DND-41 (cell line): ENCODE data around the gene FBRS.
"Not testable (repeated sequence)": the region's sequence is repeated elsewhere in the genome, so short reads cannot be mapped to it uniquely, and the experiment has no call there.

Experiments
- ATAC-seq: fragments of 200-7000 bp; cut with Tn5 transposase; 3 replicates; pipeline ENCODE4 v1.9.1; 2021; ENCODE audit warnings: low read depth; ENCODE audit not compliant: insufficient read depth
- DNase-seq: peaks from one replicate; pipeline ENCODE4 v3.0.0-alpha.2; 2020
- H2AFZ ChIP-seq: 2 replicates; pipeline ENCODE4 v1.6.0; 2012; ENCODE audit warnings: low read depth, low read length
- H3K27ac ChIP-seq: 2 replicates; pipeline ENCODE4 v1.5.1; 2012; ENCODE audit warnings: low read length, inconsistent platforms
- H3K27me3 ChIP-seq: fragments of 200-600 bp; sonication (generic); 2 replicates; pipeline ENCODE4 v1.6.0; 2012; ENCODE audit warnings: low read length, mild to moderate bottlenecking, inconsistent platforms; ENCODE audit not compliant: insufficient read depth, poor library complexity
- H3K36me3 ChIP-seq: 2 replicates; pipeline ENCODE4 v1.5.1; 2012; ENCODE audit warnings: low read length, inconsistent platforms; ENCODE audit not compliant: insufficient read depth
- H3K4me1 ChIP-seq: 2 replicates; pipeline ENCODE4 v1.5.1; 2012; ENCODE audit warnings: mild to moderate bottlenecking, low read length; ENCODE audit not compliant: insufficient read depth
- H3K4me2 ChIP-seq: 2 replicates; pipeline ENCODE4 v1.6.0; 2012; ENCODE audit warnings: mild to moderate bottlenecking, moderate library complexity, low read length, inconsistent platforms; ENCODE audit not compliant: insufficient read depth
- H3K4me3 ChIP-seq, 2 experiments: fragments of 200-600 bp in 1 of 2; shearing (Covaris generic) in 1 of 2; 2 replicates each; pipeline ENCODE4 v1.5.1; 2012 to 2016; ENCODE audit warnings: inconsistent platforms in 2 of 2, low read length in 2 of 2, mild to moderate bottlenecking in 2 of 2, low read depth in 1 of 2, moderate library complexity in 1 of 2
- H3K79me2 ChIP-seq: 2 replicates; pipeline ENCODE4 v1.6.0; 2012; ENCODE audit warnings: low read length, inconsistent platforms; ENCODE audit not compliant: insufficient read depth
- H3K9ac ChIP-seq: 2 replicates; pipeline ENCODE4 v1.6.0; 2012; ENCODE audit warnings: low read depth, mild to moderate bottlenecking, inconsistent platforms, low read length, moderate library complexity
- H3K9me3 ChIP-seq: 2 replicates; pipeline ENCODE4 v1.5.1; 2012; ENCODE audit warnings: low read length, moderate library complexity, mild to moderate bottlenecking, inconsistent platforms; ENCODE audit not compliant: insufficient read depth, severe bottlenecking
- H4K20me1 ChIP-seq: 2 replicates; pipeline ENCODE4 v1.6.0; 2012; ENCODE audit warnings: low read length; ENCODE audit not compliant: insufficient read depth
- EZH2 ChIP-seq: IDR thresholded peaks from 3 replicates; pipeline ENCODE4 v1.6.1; 2012; ENCODE audit warnings: borderline replicate concordance, low read depth, mild to moderate bottlenecking, moderate library complexity, low read length, inconsistent platforms; ENCODE audit not compliant: severe bottlenecking
- TF ChIP-seq, protein P1 (sequence below): IDR thresholded peaks from 2 replicates; pipeline ENCODE4 v1.5.1; 2012; ENCODE audit warnings: borderline replicate concordance, low read length, moderate library complexity, mild to moderate bottlenecking; ENCODE audit not compliant: poor library complexity, severe bottlenecking; ENCODE audit errors: extremely low read depth

FBRS gene

DNA sequence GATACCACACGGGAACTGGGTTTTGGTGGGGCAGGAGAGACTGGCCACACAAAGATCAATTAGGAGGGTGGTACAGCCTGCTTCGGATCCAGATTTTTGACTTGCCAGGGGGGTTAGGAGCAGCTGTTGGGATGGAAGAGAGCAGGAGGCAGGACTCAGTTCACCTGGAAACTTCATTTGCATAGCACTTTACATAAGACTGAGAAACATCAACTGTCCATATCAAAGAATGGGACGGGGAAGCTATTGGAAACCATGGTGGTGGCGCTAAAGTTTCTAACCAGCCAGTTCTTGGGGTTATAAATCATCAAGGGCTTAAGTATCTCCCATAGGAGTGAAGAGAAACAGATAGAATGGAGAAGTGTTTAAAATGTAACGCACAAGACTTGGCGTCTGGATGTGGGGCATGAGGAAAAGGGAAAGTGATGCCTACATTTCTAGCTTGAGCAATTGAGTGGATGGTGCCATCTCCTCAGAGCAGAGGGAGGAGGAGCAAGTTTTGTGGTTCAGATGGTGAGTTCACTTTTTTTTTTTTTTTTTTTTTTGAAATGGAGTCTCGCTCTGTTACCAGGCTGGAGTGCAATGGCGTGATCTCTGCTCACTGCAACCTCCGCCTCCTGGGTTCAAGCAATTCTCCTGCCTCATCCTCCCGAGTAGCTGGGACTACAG, 34.3 kb downstream of the FBRS start:
- Histone ChIP-seq H3K36me3 (no peaks in the 10 kb centered on the region), H3K27me3 (no peaks in the 10 kb centered on the region), H3K4me2 (no peak overlapping the region), H2AFZ (no peak overlapping the region), H3K9ac (no peak overlapping the region), H3K4me1 (peaks cover 12% of the 10 kb centered on the region), H3K79me2 (0 out of 2 replicates have a peak, but pooled peaks cover 5% of the 10 kb centered on the region), H3K27ac (no peak overlapping the region), H4K20me1 (no peaks in the 10 kb centered on the region), H3K9me3 (no peaks in the 10 kb centered on the region), H3K4me3 (no peak overlapping the region)
- ATAC-seq (no peak), DNase-seq (no peak)
- TF ChIP-seq, protein P1, sequence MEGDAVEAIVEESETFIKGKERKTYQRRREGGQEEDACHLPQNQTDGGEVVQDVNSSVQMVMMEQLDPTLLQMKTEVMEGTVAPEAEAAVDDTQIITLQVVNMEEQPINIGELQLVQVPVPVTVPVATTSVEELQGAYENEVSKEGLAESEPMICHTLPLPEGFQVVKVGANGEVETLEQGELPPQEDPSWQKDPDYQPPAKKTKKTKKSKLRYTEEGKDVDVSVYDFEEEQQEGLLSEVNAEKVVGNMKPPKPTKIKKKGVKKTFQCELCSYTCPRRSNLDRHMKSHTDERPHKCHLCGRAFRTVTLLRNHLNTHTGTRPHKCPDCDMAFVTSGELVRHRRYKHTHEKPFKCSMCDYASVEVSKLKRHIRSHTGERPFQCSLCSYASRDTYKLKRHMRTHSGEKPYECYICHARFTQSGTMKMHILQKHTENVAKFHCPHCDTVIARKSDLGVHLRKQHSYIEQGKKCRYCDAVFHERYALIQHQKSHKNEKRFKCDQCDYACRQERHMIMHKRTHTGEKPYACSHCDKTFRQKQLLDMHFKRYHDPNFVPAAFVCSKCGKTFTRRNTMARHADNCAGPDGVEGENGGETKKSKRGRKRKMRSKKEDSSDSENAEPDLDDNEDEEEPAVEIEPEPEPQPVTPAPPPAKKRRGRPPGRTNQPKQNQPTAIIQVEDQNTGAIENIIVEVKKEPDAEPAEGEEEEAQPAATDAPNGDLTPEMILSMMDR = no peak
- TF ChIP-seq EZH2 = no peak

DNA sequence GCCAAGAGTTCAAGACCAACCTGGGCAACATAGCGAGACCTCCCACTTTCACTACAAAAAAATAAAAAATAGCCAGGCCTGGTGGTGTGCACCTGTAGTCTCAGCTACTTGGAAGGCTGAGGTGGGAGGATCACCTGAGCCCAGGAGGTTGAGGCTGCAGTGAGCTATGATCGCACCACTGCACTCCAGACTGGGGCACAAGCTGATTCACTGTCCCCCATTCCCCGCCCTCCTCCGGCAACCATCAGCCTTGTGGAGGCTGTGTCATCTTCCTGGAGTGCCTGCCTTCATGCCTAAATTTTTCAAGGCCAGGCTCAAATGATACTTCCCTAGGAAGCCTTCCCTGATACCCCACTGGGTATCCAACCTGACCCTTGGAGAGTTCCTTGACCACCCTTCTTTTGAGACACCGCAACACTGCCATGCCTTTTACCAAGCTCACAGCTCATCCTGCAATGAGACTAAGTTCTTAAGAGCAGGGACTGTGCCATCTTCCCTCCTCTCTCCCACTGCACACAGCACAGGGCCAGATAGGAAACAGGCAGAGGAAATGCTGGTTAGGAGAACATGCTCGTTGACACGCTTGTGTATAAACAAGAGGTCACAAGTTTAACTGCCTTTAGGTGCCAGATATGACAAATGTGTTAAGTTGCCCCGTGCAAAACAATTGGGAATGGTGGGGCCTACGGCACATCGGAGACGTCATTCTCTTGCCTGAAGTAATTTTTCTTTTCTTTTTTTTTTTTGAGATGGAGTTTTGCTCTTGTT, 36.9 kb downstream of the FBRS start:
- TF ChIP-seq, protein P1 = no peak
- TF ChIP-seq EZH2 = no peak
- H3K27ac ChIP-seq = no peak overlapping the region
- no peak overlapping the region for H3K4me2 ChIP-seq
- H2AFZ ChIP-seq = no peak overlapping the region
- DNase-seq (no peak), ATAC-seq (no peak)
- H3K27me3 ChIP-seq = no peaks in the 10 kb centered on the region
- peaks cover 11% of the 10 kb centered on the region; the same call in 1 of the 2 replicates for H4K20me1 ChIP-seq
- no peak overlapping the region for H3K9ac ChIP-seq
- peaks cover 24% of the 10 kb centered on the region for H3K4me1 ChIP-seq
- H3K36me3 ChIP-seq = peaks cover 11% of the 10 kb centered on the region
- H3K9me3 ChIP-seq = no peaks in the 10 kb centered on the region
- peaks cover 21% of the 10 kb centered on the region for H3K79me2 ChIP-seq
- no peak overlapping the region for H3K4me3 ChIP-seq

- H3K27ac ChIP-seq, DNase-seq, ATAC-seq, H2AFZ ChIP-seq, H3K4me2 ChIP-seq, H3K9me3 ChIP-seq, H3K9ac ChIP-seq, H3K4me3 ChIP-seq, H3K27me3 ChIP-seq: not testable (repeated sequence)
- H3K4me1 ChIP-seq = peaks cover 37% of the 10 kb centered on the region
- peaks cover 19% of the 10 kb centered on the region; the same call in 1 of the 2 replicates for H4K20me1 ChIP-seq
- H3K79me2 ChIP-seq = peaks cover 37% of the 10 kb centered on the region
- peaks cover 27% of the 10 kb centered on the region for H3K36me3 ChIP-seq
Observed at GRCh38 chr16:30696646-30697045, 38.4 kb downstream of the FBRS start.
